Astrocyte of the spinal cord (primary cell): Measurements from ENCODE around the gene SIAH1.
"Not testable (repeated sequence)": the region's sequence is repeated elsewhere in the genome, so short reads cannot be mapped to it uniquely, and the experiment has no call there.

Experiments
- DNase-seq: peaks from one replicate; pipeline ENCODE4 v3.0.0; 2011; ENCODE audit warnings: low read depth, low spot score
- H3K4me3 ChIP-seq: 2 replicates; pipeline ENCODE4 v1.5.1; 2011; ENCODE audit warnings: low read depth, mild to moderate bottlenecking, low read length, moderate library complexity
- CTCF ChIP-seq: IDR thresholded peaks from 2 replicates; pipeline ENCODE4 v1.5.1; 2012; ENCODE audit warnings: low read depth, mild to moderate bottlenecking, low read length, inconsistent platforms
- in situ Hi-C: cut with HindIII; loops from 2 replicates; pipeline ENCODE4 v1.10.0; 2017; ENCODE audit warnings: low sequenced_read_pairs

Gene SIAH1

GRCh38 chr16:48383009-48383876 is 2.0 kb downstream of the SIAH1 start:
- in situ Hi-C loops: no loop called here
- no peak for DNase-seq
- peak overlapping the region; percentile 76 for H3K4me3 ChIP-seq
- no peak for TF ChIP-seq CTCF

- no peak for TF ChIP-seq CTCF
- no peak overlapping the region for H3K4me3 ChIP-seq
- DNase-seq: no peak
- in situ Hi-C loops: no loop called here
These were observed 3.1 kb downstream of the SIAH1 start for GRCh38 chr16:48382131-48382530.

- in situ Hi-C loops: no loop called here
- no peak overlapping the region for H3K4me3 ChIP-seq
- TF ChIP-seq CTCF: no peak
- no peak for DNase-seq
These were observed 4.0 kb downstream of the SIAH1 start for GRCh38 chr16:48381201-48381600.

- in situ Hi-C loops: no loop called here
- DNase-seq: no peak
- no peak overlapping the region for H3K4me3 ChIP-seq
- TF ChIP-seq CTCF: no peak
These were observed 6.4 kb downstream of the SIAH1 start for GRCh38 chr16:48378836-48379235.

- TF ChIP-seq CTCF: no peak
- in situ Hi-C loops: no loop called here
- DNase-seq: no peak
- no peak overlapping the region for H3K4me3 ChIP-seq
These were observed 6.9 kb downstream of the SIAH1 start for GRCh38 chr16:48378276-48378675.

GRCh38 chr16:48377301-48377700 is 7.9 kb downstream of the SIAH1 start:
- in situ Hi-C loops, H3K4me3 ChIP-seq, DNase-seq: not testable (repeated sequence)

- in situ Hi-C loops: no loop called here
- TF ChIP-seq CTCF: no peak
- no peak overlapping the region for H3K4me3 ChIP-seq
- DNase-seq: no peak
These were observed 11.0 kb downstream of the SIAH1 start for GRCh38 chr16:48374255-48374654.
